Ishikawa (cell line): Measurements from ENCODE around the gene ACSM2B.

Source experiments
- CEBPB ChIP-seq: IDR thresholded peaks from 2 replicates; pipeline ENCODE4 v1.6.1; 2012
- CREB1 ChIP-seq: IDR thresholded peaks from 2 replicates; pipeline ENCODE4 v1.6.1; 2012; ENCODE audit warnings: low read depth
- EGR1 ChIP-seq: IDR thresholded peaks from 2 replicates; pipeline ENCODE4 v1.6.1; 2012
- EP300 ChIP-seq: IDR thresholded peaks from 2 replicates; pipeline ENCODE4 v1.6.1; 2012; ENCODE audit warnings: borderline replicate concordance
- FOXM1 ChIP-seq: IDR thresholded peaks from 2 replicates; pipeline ENCODE4 v1.6.1; 2012; ENCODE audit warnings: low read depth, borderline replicate concordance
- NFIC ChIP-seq: IDR thresholded peaks from 2 replicates; pipeline ENCODE4 v1.6.1; 2012
- RAD21 ChIP-seq: IDR thresholded peaks from 2 replicates; pipeline ENCODE4 v1.6.1; 2012; ENCODE audit warnings: low read depth
- TAF1 ChIP-seq: IDR thresholded peaks from 2 replicates; pipeline ENCODE4 v1.6.1; 2012; ENCODE audit warnings: low read depth, mild to moderate bottlenecking
- TCF12 ChIP-seq: IDR thresholded peaks from 2 replicates; pipeline ENCODE4 v1.6.1; 2012; ENCODE audit warnings: low read depth
- TEAD4 ChIP-seq: IDR thresholded peaks from 2 replicates; pipeline ENCODE4 v1.6.1; 2012
- YY1 ChIP-seq: IDR thresholded peaks from 2 replicates; pipeline ENCODE4 v1.6.1; 2012; ENCODE audit warnings: low read depth
- ZBTB7A ChIP-seq: IDR thresholded peaks from 2 replicates; pipeline ENCODE4 v1.6.1; 2012; ENCODE audit warnings: low read depth
- TF ChIP-seq, protein P1 (sequence below): IDR thresholded peaks from 2 replicates; pipeline ENCODE4 v1.6.1; 2012
- TF ChIP-seq, protein P2 (sequence below): IDR thresholded peaks from 2 replicates; pipeline ENCODE4 v1.6.1; 2012
- TF ChIP-seq, protein P3 (sequence below): IDR thresholded peaks from 2 replicates; pipeline ENCODE4 v1.6.1; 2012; ENCODE audit warnings: low read depth, mild to moderate bottlenecking

ACSM2B gene

DNA sequence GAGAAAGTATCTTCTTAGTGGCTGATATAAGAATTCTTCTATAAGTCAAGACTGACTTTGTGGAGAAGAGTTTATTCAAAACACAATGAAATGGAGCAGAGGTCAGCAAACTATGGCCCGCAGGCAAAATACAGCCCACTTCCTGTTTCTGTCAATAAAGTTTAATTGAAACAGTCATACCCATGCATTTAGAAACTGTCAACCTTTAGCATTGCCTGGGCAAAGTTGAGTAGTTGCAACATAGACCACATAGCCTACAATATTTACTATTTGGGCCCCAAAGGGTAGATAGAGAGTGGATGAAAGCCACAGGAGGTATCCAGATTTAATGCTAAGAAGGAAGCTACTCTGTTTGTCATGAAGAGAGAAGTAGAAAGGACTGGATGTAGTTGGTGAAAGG, 38.0 kb downstream of the ACSM2B start:
- no peak for TF ChIP-seq TAF1
- TF ChIP-seq, protein P1, sequence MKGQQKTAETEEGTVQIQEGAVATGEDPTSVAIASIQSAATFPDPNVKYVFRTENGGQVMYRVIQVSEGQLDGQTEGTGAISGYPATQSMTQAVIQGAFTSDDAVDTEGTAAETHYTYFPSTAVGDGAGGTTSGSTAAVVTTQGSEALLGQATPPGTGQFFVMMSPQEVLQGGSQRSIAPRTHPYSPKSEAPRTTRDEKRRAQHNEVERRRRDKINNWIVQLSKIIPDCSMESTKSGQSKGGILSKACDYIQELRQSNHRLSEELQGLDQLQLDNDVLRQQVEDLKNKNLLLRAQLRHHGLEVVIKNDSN: no peak
- no peak for TF ChIP-seq CREB1
- no peak for TF ChIP-seq EGR1
- TF ChIP-seq ZBTB7A: no peak
- TF ChIP-seq NFIC: no peak
- TF ChIP-seq, protein P2, sequence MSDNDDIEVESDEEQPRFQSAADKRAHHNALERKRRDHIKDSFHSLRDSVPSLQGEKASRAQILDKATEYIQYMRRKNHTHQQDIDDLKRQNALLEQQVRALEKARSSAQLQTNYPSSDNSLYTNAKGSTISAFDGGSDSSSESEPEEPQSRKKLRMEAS: no peak

DNA sequence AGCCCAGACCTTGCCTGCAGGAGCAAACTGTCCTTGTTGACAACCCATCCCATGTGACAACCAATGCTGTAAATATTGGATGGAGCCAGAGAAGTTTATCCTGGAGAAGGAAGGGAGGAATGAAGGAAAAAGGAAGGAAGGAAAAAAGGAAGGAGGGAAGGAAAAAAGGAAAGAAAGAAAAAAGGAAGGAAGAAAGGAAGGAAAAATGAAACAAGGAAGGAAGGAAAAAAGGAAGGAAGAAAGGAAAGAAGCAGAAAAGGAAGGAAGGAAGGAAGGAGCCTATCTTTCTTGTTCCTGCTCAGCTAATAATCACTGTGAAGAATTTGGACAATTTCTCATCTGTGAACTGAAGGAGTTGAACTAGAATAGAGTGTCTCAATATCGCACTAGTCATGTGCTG, 56.1 kb downstream of the ACSM2B start:
- TF ChIP-seq YY1 (no peak), TAF1 (no peak), CREB1 (no peak), NFIC (no peak), CEBPB (no peak), EP300 (no peak)
- TF ChIP-seq, protein P1: no peak
- TF ChIP-seq, protein P3, sequence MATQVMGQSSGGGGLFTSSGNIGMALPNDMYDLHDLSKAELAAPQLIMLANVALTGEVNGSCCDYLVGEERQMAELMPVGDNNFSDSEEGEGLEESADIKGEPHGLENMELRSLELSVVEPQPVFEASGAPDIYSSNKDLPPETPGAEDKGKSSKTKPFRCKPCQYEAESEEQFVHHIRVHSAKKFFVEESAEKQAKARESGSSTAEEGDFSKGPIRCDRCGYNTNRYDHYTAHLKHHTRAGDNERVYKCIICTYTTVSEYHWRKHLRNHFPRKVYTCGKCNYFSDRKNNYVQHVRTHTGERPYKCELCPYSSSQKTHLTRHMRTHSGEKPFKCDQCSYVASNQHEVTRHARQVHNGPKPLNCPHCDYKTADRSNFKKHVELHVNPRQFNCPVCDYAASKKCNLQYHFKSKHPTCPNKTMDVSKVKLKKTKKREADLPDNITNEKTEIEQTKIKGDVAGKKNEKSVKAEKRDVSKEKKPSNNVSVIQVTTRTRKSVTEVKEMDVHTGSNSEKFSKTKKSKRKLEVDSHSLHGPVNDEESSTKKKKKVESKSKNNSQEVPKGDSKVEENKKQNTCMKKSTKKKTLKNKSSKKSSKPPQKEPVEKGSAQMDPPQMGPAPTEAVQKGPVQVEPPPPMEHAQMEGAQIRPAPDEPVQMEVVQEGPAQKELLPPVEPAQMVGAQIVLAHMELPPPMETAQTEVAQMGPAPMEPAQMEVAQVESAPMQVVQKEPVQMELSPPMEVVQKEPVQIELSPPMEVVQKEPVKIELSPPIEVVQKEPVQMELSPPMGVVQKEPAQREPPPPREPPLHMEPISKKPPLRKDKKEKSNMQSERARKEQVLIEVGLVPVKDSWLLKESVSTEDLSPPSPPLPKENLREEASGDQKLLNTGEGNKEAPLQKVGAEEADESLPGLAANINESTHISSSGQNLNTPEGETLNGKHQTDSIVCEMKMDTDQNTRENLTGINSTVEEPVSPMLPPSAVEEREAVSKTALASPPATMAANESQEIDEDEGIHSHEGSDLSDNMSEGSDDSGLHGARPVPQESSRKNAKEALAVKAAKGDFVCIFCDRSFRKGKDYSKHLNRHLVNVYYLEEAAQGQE: no peak

DNA sequence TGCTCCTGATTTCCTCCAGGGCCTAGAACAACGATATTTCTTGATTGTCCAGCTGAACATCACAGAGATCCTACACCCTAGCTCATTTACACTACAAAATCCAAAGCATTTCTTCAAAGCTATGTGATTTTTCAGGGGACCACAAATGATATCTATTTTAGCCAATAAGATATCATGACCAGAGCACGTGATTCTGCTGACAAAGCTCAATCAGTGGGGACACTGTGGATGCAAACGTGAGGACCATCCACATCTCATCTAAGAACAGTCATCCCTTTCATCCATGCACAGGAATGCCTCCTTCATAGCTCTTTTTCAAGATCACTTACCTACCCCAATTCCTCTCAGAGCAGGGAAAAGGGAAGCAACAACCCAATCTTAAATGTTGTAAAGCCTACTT, 56.9 kb downstream of the ACSM2B start:
- TF ChIP-seq YY1 (no peak), FOXM1 (no peak), TEAD4 (no peak), RAD21 (no peak), NFIC (no peak), EP300 (no peak), ZBTB7A (no peak), TCF12 (no peak), CREB1 (no peak), CEBPB (no peak), TAF1 (no peak), EGR1 (no peak)
- TF ChIP-seq, protein P2: no peak
- TF ChIP-seq, protein P1: no peak
- TF ChIP-seq, protein P3: no peak

DNA sequence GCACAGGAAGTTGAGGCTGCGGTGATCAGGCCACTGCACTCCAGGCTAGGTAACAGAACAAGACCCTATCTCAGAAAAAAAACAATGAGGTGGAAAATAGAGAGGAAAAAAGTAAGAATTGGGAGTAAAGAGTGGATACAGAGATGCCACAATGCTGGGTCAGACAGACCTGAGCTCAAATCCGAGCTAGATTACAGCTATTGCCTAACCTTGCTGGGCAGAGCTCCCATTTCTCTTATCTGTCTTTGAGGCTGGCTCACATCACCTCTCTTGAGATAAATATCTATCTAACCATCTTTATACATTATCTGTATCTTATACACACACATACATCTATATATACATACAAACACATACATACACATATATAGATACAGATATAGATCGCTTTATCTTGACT, 59.0 kb downstream of the ACSM2B start:
- no peak for TF ChIP-seq CREB1
- no peak for TF ChIP-seq TEAD4
- no peak for TF ChIP-seq EP300
- TF ChIP-seq EGR1: no peak
- no peak for TF ChIP-seq RAD21
- TF ChIP-seq NFIC: no peak
- no peak for TF ChIP-seq FOXM1
- TF ChIP-seq, protein P3: no peak
- TF ChIP-seq, protein P1: no peak
- TF ChIP-seq, protein P2: no peak
- TF ChIP-seq YY1: no peak
- no peak for TF ChIP-seq ZBTB7A
- no peak for TF ChIP-seq TCF12
- no peak for TF ChIP-seq CEBPB
